Liver (tissue), 9 donors: ENCODE data around the gene BTBD1. TPM values are rescaled to one million over a fixed set of nuclear protein-coding genes. Genes with fewer than 3 reads are reported as not detected.

ENCODE experiments used
- DNase-seq: peaks from one replicate; pipeline ENCODE4 v3.0.0-alpha.2; 2017; ENCODE audit warnings: low spot score
- H3K27ac ChIP-seq, 2 donors: one replicate each; pipeline ENCODE4 v1.7.0; 2013; ENCODE audit warnings: inconsistent platforms in 2 of 2, low read length in 2 of 2, control low read depth in 1 of 2, low read depth in 1 of 2, mild to moderate bottlenecking in 1 of 2
- H3K27me3 ChIP-seq, 4 donors: one replicate each; pipeline versions ENCODE4 v1.6.1 to v1.7.0; 2013; ENCODE audit warnings: low read length in 3 of 4, inconsistent platforms in 1 of 4, mild to moderate bottlenecking in 1 of 4, moderate library complexity in 1 of 4; ENCODE audit not compliant: control insufficient read depth in 4 of 4, insufficient read depth in 4 of 4
- H3K36me3 ChIP-seq, 4 donors: one replicate each; pipeline versions ENCODE4 v1.6.1 to v1.7.0; 2013; ENCODE audit warnings: low read length in 3 of 4, mild to moderate bottlenecking in 3 of 4, low read depth in 1 of 4, moderate library complexity in 1 of 4; ENCODE audit not compliant: control insufficient read depth in 4 of 4, insufficient read depth in 3 of 4
- H3K4me1 ChIP-seq, 4 donors: one replicate each; pipeline versions ENCODE4 v1.6.1 to v1.7.0; 2013; ENCODE audit warnings: low read length in 3 of 4, mild to moderate bottlenecking in 3 of 4, moderate library complexity in 1 of 4; ENCODE audit not compliant: control insufficient read depth in 4 of 4, insufficient read depth in 4 of 4
- H3K4me3 ChIP-seq, 3 donors: one replicate each; pipeline versions ENCODE4 v1.6.1 to v1.7.0; 2013; ENCODE audit warnings: low read length in 3 of 3, control low read depth in 1 of 3, low read depth in 1 of 3, mild to moderate bottlenecking in 1 of 3
- H3K9ac ChIP-seq, 2 donors: one replicate each; pipeline ENCODE4 v1.7.0; 2013; ENCODE audit warnings: low read length in 2 of 2, mild to moderate bottlenecking in 2 of 2, moderate library complexity in 2 of 2, control low read depth in 1 of 2, low read depth in 1 of 2
- H3K9me3 ChIP-seq, 4 donors: one replicate each; pipeline versions ENCODE4 v1.6.1 to v1.7.0; 2013; ENCODE audit warnings: low read length in 3 of 4; ENCODE audit not compliant: control insufficient read depth in 4 of 4
- EGR1 ChIP-seq, 2 donors: IDR thresholded peaks; 2 replicates each; pipeline ENCODE4 v1.6.1; 2016 to 2018; ENCODE audit warnings: antibody characterized with exemption in 2 of 2, low read depth in 2 of 2
- FOXA1 ChIP-seq: IDR thresholded peaks from 2 replicates; pipeline ENCODE4 v1.6.1; 2016; ENCODE audit warnings: antibody characterized with exemption
- FOXA2 ChIP-seq: IDR thresholded peaks from 2 replicates; pipeline ENCODE4 v1.6.1; 2016; ENCODE audit warnings: antibody characterized with exemption
- GABPA ChIP-seq, 2 donors: IDR thresholded peaks in 1 of 2; conservative IDR thresholded peaks in 1 of 2; 2 replicates each; pipeline ENCODE4 v1.6.1; 2016; ENCODE audit warnings: antibody characterized with exemption in 2 of 2, mild to moderate bottlenecking in 1 of 2, moderate library complexity in 1 of 2
- HNF4A ChIP-seq, 2 donors: conservative IDR thresholded peaks; 2 replicates each; pipeline ENCODE4 v1.6.1; 2016; ENCODE audit warnings: antibody characterized with exemption in 2 of 2, mild to moderate bottlenecking in 2 of 2
- HNF4G ChIP-seq: IDR thresholded peaks from 2 replicates; pipeline ENCODE4 v1.6.1; 2016; ENCODE audit warnings: antibody characterized with exemption
- JUND ChIP-seq, 2 donors: IDR thresholded peaks; 2 replicates each; pipeline ENCODE4 v1.6.1; 2016; ENCODE audit warnings: antibody characterized with exemption in 2 of 2
- NR2F2 ChIP-seq: IDR thresholded peaks from 2 replicates; pipeline ENCODE4 v1.6.1; 2016; ENCODE audit warnings: antibody characterized with exemption
- RAD21 ChIP-seq, 2 donors: IDR thresholded peaks; 2 replicates each; pipeline ENCODE4 v1.6.1; 2016; ENCODE audit warnings: antibody characterized with exemption in 2 of 2, mild to moderate bottlenecking in 2 of 2
- REST ChIP-seq: IDR thresholded peaks from 2 replicates; pipeline ENCODE4 v1.6.1; 2016; ENCODE audit warnings: antibody characterized with exemption, mild to moderate bottlenecking
- RXRA ChIP-seq, 2 donors: IDR thresholded peaks; 2 replicates each; pipeline ENCODE4 v1.6.1; 2017 to 2018; ENCODE audit warnings: antibody characterized with exemption in 2 of 2, mild to moderate bottlenecking in 1 of 2
- SP1 ChIP-seq: IDR thresholded peaks from 2 replicates; pipeline ENCODE4 v1.6.1; 2018; ENCODE audit warnings: antibody characterized with exemption, mild to moderate bottlenecking
- TAF1 ChIP-seq: conservative IDR thresholded peaks from 2 replicates; pipeline ENCODE4 v1.6.1; 2016; ENCODE audit warnings: antibody characterized with exemption, mild to moderate bottlenecking
- YY1 ChIP-seq: IDR thresholded peaks from 2 replicates; pipeline ENCODE4 v1.6.1; 2016; ENCODE audit warnings: antibody characterized with exemption, mild to moderate bottlenecking
- WGBS: extraction: QIAGEN DNeasy Blood & Tissue Kit; methylation state at CpG from one replicate; pipeline ENCODE4 v1.1.7; 2013; 5-methylcytosine and 5-hydroxymethylcytosine counted together
- polyA plus RNA-seq, 2 donors: library from polyadenylated mRNA; stranded (reverse) in 1 of 2; unstranded in 1 of 2; fragments of 200-250 nt in 1 of 2; fragments of >200 nt in 1 of 2; fragmentation: Nextera tagmentation in 1 of 2; extraction: Ambion mirVana in 1 of 2; gene quantifications; one replicate each; pipeline versions ENCODE4 v1.2.1 to v1.2.3, GENCODE V29; 2013 to 2015
- total RNA-seq, 2 donors: library from RNA; depleted of rRNA; stranded (reverse); fragments of >200 nt; gene quantifications; one replicate each; pipeline ENCODE4 v1.2.3, GENCODE V29; 2014
- TF ChIP-seq, protein P1 (sequence below): IDR thresholded peaks from 2 replicates; pipeline ENCODE4 v1.6.1; 2016; ENCODE audit warnings: antibody characterized with exemption
- TF ChIP-seq, protein P2 (sequence below): fragments of 150-350 bp; IDR thresholded peaks from 2 replicates; pipeline ENCODE4 v1.5.1; 2017; ENCODE audit warnings: improper control_type of control experiment, low read depth, low read length; ENCODE audit not compliant: missing input control
- TF ChIP-seq, protein P3 (sequence below): IDR thresholded peaks from 2 replicates; pipeline ENCODE4 v1.6.1; 2016; ENCODE audit warnings: antibody characterized with exemption
- TF ChIP-seq, protein P4 (sequence below): IDR thresholded peaks from 2 replicates; pipeline ENCODE4 v1.6.1; 2016; ENCODE audit warnings: antibody characterized with exemption
- donor health status: healthy.
- donor health status: healthy.
- donor health status: healthy.
- donor health status: healthy.
- donor health status: healthy.

BTBD1 gene
- total and polyA plus RNA-seq, 4 donors: 8.6 to 43.9 (median 27.6) TPM

- TF ChIP-seq, protein P1, sequence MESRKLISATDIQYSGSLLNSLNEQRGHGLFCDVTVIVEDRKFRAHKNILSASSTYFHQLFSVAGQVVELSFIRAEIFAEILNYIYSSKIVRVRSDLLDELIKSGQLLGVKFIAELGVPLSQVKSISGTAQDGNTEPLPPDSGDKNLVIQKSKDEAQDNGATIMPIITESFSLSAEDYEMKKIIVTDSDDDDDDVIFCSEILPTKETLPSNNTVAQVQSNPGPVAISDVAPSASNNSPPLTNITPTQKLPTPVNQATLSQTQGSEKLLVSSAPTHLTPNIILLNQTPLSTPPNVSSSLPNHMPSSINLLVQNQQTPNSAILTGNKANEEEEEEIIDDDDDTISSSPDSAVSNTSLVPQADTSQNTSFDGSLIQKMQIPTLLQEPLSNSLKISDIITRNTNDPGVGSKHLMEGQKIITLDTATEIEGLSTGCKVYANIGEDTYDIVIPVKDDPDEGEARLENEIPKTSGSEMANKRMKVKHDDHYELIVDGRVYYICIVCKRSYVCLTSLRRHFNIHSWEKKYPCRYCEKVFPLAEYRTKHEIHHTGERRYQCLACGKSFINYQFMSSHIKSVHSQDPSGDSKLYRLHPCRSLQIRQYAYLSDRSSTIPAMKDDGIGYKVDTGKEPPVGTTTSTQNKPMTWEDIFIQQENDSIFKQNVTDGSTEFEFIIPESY: peak; percentile 47
- TF ChIP-seq, protein P2, sequence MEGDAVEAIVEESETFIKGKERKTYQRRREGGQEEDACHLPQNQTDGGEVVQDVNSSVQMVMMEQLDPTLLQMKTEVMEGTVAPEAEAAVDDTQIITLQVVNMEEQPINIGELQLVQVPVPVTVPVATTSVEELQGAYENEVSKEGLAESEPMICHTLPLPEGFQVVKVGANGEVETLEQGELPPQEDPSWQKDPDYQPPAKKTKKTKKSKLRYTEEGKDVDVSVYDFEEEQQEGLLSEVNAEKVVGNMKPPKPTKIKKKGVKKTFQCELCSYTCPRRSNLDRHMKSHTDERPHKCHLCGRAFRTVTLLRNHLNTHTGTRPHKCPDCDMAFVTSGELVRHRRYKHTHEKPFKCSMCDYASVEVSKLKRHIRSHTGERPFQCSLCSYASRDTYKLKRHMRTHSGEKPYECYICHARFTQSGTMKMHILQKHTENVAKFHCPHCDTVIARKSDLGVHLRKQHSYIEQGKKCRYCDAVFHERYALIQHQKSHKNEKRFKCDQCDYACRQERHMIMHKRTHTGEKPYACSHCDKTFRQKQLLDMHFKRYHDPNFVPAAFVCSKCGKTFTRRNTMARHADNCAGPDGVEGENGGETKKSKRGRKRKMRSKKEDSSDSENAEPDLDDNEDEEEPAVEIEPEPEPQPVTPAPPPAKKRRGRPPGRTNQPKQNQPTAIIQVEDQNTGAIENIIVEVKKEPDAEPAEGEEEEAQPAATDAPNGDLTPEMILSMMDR: peak; percentile 60
- TF ChIP-seq, protein P3, sequence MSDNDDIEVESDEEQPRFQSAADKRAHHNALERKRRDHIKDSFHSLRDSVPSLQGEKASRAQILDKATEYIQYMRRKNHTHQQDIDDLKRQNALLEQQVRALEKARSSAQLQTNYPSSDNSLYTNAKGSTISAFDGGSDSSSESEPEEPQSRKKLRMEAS: peak; percentile 95
- TF ChIP-seq RXRA (IDR thresholded peaks at IDR 0.05): no peak
These were observed 55.6 kb downstream of the BTBD1 start, which contains the start of gene C15orf40 (continued) for GRCh38 chr15:83011271-83012075.

DNA sequence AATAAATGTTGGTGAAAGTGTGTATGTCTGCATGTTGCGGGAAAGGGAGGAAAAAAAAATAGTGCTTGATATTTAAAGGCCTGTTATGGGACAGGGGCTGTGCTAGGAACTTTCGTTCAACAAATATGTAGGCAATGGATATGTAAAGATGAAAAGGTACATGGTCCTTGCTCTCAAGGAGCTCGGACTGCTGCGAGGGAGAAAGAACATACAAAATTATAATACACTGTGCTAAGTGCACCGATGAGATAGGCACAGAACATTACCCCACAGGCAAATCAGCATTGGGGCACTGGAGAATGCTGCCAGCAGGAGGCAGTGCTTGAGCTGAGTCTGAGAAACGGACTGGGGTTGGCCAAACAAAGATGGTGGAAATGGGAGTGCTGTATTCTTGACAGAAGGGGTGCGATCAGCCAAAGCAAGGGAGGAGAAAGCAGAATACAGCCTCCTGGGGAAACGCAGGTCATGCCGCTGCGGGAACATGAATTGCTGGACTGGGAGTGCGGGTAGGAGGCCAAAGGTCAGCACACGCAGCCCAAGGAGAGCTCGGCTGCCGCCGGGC, 56.3 kb downstream of the BTBD1 start:
- Histone ChIP-seq H3K4me1 (peaks cover 0 to 23% (median 13%) of the 10 kb centered on the region in 4 donors), H3K9ac (peak overlapping the region; percentile 3 to 4), H3K4me3 (peak overlapping the region; percentile 85 to 94 (median 90)), H3K9me3 (no peaks in the 10 kb centered on the region), H3K27me3 (no peaks in the 10 kb centered on the region), H3K27ac (peak overlapping the region; percentile 35 to 58), H3K36me3 (peaks cover 2 to 17% (median 10%) of the 10 kb centered on the region in 4 donors)
- TF ChIP-seq FOXA2 (no peak), JUND (IDR thresholded peaks at IDR 0.05) (peak in 1 of 2 donors; percentile 23), NR2F2 (peak; percentile 34), TAF1 (no peak), SP1 (no peak), EGR1 (IDR thresholded peaks at IDR 0.05; ENCODE audit: low read depth in 2 of 2) (no peak), RAD21 (IDR thresholded peaks at IDR 0.05) (peak; percentile 74 to 80), HNF4A (conservative IDR thresholded peaks at IDR 0.05) (no peak), RXRA (IDR thresholded peaks at IDR 0.05) (peak in 1 of 2 donors; percentile 5), FOXA1 (no peak), YY1 (peak; percentile 95), REST (no peak), HNF4G (no peak), GABPA (IDR thresholded peaks at IDR 0.05 in 1 of 2, conservative IDR thresholded peaks at IDR 0.05 in 1 of 2) (no peak)
- TF ChIP-seq, protein P4, sequence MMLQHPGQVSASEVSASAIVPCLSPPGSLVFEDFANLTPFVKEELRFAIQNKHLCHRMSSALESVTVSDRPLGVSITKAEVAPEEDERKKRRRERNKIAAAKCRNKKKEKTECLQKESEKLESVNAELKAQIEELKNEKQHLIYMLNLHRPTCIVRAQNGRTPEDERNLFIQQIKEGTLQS: no peak
- TF ChIP-seq, protein P3: no peak
- TF ChIP-seq, protein P1: no peak
- TF ChIP-seq, protein P2: peak; percentile 75
- WGBS: 11% methylated on average over 15 of the region's 15 CpGs
- DNase-seq: peak; percentile 83
